Measurements from ENCODE around the gene ZSCAN29.

ZSCAN29 gene

GRCh38 chr15:43360821-43361220, 10.0 kb downstream of the ZSCAN29 start:
- no peak overlapping the region for H3K27ac ChIP-seq (ENCODE audit: low read depth, low read length, poor library complexity, severe bottlenecking)
- no peaks in the 10 kb centered on the region for H4K20me1 ChIP-seq (ENCODE audit: insufficient read depth, low read length)
- no peaks in the 10 kb centered on the region for H3K9me2 ChIP-seq (ENCODE audit: low read depth, low read length)
- H3K27me3 ChIP-seq (ENCODE audit: insufficient read depth, low read length), result no peaks in the 10 kb centered on the region
- TF ChIP-seq EZH2 (IDR thresholded peaks at IDR 0.05; ENCODE audit: borderline replicate concordance, low read length), result no peak
- TF ChIP-seq CTCF (IDR thresholded peaks at IDR 0.05; ENCODE audit: low read length), result no peak
- H3K9me3 ChIP-seq (ENCODE audit: low read length), result peaks cover 33% of the 10 kb centered on the region
- no peaks in the 10 kb centered on the region for H3K79me2 ChIP-seq (ENCODE audit: insufficient read depth, low read length)
- H3K9ac ChIP-seq (ENCODE audit: low read length), result no peak overlapping the region
- H3F3A ChIP-seq (ENCODE audit: insufficient read depth, low read length), result no peaks in the 10 kb centered on the region
- peaks cover 86% of the 10 kb centered on the region for H3K36me3 ChIP-seq (ENCODE audit: insufficient read depth, low read length)
- no peaks in the 10 kb centered on the region for H3K4me1 ChIP-seq (ENCODE audit: insufficient read depth, low read length, severe bottlenecking)
- no peak overlapping the region for H3K4me2 ChIP-seq (ENCODE audit: low read length)
- H3K4me3 ChIP-seq (ENCODE audit: low read depth, low read length, poor library complexity, severe bottlenecking), result no peak overlapping the region
- H2AFZ ChIP-seq (ENCODE audit: low read length), result no peak overlapping the region

GRCh38 chr15:43352693-43353382, 18.0 kb downstream of the ZSCAN29 start:
- Histone ChIP-seq H3K4me1 (ENCODE audit: insufficient read depth, low read length, severe bottlenecking) (no peaks in the 10 kb centered on the region), H3K27me3 (ENCODE audit: insufficient read depth, low read length) (no peaks in the 10 kb centered on the region), H3K4me3 (ENCODE audit: low read depth, low read length, poor library complexity, severe bottlenecking) (no peak overlapping the region), H3K9me3 (ENCODE audit: low read length) (no peaks in the 10 kb centered on the region), H3K27ac (ENCODE audit: low read depth, low read length, poor library complexity, severe bottlenecking) (no peak overlapping the region), H3K36me3 (ENCODE audit: insufficient read depth, low read length) (peaks cover 51% of the 10 kb centered on the region), H3F3A (ENCODE audit: insufficient read depth, low read length) (no peaks in the 10 kb centered on the region; the same call in 1 of the 2 replicates), H3K9ac (ENCODE audit: low read length) (no peak overlapping the region), H3K4me2 (ENCODE audit: low read length) (no peak overlapping the region), H3K9me2 (ENCODE audit: low read depth, low read length) (no peaks in the 10 kb centered on the region), H4K20me1 (ENCODE audit: insufficient read depth, low read length) (no peaks in the 10 kb centered on the region), H3K79me2 (ENCODE audit: insufficient read depth, low read length) (no peaks in the 10 kb centered on the region), H2AFZ (ENCODE audit: low read length) (no peak overlapping the region)
- TF ChIP-seq EZH2 (IDR thresholded peaks at IDR 0.05; ENCODE audit: borderline replicate concordance, low read length) (no peak), CTCF (IDR thresholded peaks at IDR 0.05; ENCODE audit: low read length) (no peak)

- H3F3A ChIP-seq (ENCODE audit: insufficient read depth, low read length), result no peaks in the 10 kb centered on the region
- no peak overlapping the region for H3K9ac ChIP-seq (ENCODE audit: low read length)
- H3K27me3 ChIP-seq (ENCODE audit: insufficient read depth, low read length), result no peaks in the 10 kb centered on the region
- peaks cover 67% of the 10 kb centered on the region for H3K36me3 ChIP-seq (ENCODE audit: insufficient read depth, low read length)
- no peak overlapping the region for H3K27ac ChIP-seq (ENCODE audit: low read depth, low read length, poor library complexity, severe bottlenecking)
- no peak overlapping the region for H2AFZ ChIP-seq (ENCODE audit: low read length)
- H3K9me2 ChIP-seq (ENCODE audit: low read depth, low read length), result no peaks in the 10 kb centered on the region
- H3K79me2 ChIP-seq (ENCODE audit: insufficient read depth, low read length), result no peaks in the 10 kb centered on the region
- H3K4me1 ChIP-seq (ENCODE audit: insufficient read depth, low read length, severe bottlenecking), result no peaks in the 10 kb centered on the region
- no peak for TF ChIP-seq CTCF (IDR thresholded peaks at IDR 0.05; ENCODE audit: low read length)
- TF ChIP-seq EZH2 (IDR thresholded peaks at IDR 0.05; ENCODE audit: borderline replicate concordance, low read length), result no peak
- H4K20me1 ChIP-seq (ENCODE audit: insufficient read depth, low read length), result no peaks in the 10 kb centered on the region
- no peaks in the 10 kb centered on the region for H3K9me3 ChIP-seq (ENCODE audit: low read length)
- H3K4me3 ChIP-seq (ENCODE audit: low read depth, low read length, poor library complexity, severe bottlenecking), result no peak overlapping the region
- no peak overlapping the region for H3K4me2 ChIP-seq (ENCODE audit: low read length)
These were observed 23.7 kb downstream of the ZSCAN29 start for GRCh38 chr15:43347114-43347513.
